ENCODE results near the gene HAL. TPM values are rescaled to one million over a fixed set of nuclear protein-coding genes. Genes with fewer than 3 reads are reported as not detected.

HAL gene, protein sequence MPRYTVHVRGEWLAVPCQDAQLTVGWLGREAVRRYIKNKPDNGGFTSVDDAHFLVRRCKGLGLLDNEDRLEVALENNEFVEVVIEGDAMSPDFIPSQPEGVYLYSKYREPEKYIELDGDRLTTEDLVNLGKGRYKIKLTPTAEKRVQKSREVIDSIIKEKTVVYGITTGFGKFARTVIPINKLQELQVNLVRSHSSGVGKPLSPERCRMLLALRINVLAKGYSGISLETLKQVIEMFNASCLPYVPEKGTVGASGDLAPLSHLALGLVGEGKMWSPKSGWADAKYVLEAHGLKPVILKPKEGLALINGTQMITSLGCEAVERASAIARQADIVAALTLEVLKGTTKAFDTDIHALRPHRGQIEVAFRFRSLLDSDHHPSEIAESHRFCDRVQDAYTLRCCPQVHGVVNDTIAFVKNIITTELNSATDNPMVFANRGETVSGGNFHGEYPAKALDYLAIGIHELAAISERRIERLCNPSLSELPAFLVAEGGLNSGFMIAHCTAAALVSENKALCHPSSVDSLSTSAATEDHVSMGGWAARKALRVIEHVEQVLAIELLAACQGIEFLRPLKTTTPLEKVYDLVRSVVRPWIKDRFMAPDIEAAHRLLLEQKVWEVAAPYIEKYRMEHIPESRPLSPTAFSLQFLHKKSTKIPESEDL
- total RNA-seq, result 1.7 TPM

GRCh38 chr12:95996034-95996658, at the start of gene HAL:
TSS of gene HAL (minus strand) at chr12:95996344. CDS start at chr12:95995910, 434 bp downstream.

GRCh38 chr12:96035283-96036236, 39.4 kb upstream of the HAL start, which contains the start of gene LTA4H:
TSS of gene LTA4H (minus strand) at chr12:96035587. CDS start at chr12:96035519, 68 bp downstream.

DNA sequence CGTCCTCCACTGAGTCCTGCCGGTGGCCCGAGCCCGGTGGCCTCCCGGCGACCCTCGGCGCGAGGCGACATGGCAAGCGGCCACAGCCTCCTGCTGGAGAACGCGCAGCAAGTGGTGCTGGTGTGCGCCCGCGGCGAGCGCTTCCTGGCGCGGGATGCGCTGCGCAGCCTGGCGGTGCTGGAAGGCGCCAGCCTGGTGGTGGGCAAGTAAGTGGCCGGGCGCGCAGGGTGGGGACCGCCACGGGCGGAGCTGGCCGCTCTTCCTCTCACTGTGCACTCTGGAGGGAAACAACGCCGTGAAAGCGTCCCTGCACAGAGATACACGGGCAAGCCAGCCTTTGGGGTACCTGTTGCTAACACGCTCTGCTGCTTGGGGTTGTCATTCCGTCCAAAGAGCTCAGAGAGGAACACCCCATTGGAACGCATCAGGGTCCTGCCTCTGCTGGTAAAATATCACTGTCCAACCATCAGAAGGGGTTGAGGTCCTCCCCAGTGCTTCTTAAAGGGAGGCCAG, 52.8 kb downstream of the HAL start, which contains the start of gene AMDHD1:
Gene AMDHD1 (plus strand): TSS at position 2 of the 513 bp plus-strand sequence. CDS start 68 bp downstream, at position 70.

DNA sequence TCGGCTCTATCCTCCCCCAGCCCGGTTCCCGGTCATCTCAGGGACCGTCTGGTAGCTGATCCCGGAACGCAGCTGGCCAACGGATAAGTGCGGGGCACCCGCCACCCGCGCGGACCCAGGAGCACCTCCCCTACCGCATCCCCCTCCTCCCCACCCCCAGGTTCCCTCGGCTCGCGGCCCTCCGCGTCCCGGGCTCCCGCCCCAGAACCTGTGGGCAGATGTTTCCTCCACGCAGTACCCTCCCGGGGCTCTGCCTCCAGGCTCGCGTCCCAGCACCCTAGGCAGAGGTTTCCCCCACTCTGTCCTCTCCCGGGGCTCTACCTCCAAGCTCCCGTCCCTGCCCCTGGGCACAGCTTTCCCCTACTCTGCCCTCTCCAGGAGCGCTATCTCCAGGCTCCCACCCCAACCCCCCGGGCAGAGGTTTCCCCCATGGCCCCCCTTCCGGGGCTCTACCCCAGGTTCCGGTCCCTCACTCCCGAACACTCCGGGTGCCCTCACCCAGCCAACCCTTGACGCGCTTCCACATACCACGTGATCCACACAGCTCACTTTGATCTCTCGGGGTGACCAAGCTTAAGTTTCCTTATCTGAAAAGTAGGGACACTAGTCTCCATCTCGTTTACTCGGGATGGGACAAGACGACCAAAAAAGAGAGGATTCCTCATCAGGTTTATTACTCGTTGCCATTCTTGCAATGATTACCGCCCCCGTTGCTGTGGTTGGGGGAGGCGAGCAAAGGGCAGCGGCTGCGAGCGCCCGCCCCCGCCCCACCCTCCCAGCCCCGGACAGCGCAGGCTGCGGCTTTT, 53.4 kb downstream of the HAL start, which contains the start of gene CCDC38:
Gene CCDC38 (minus strand): TSS at position 91 of the 806 bp plus-strand sequence. CDS start 6,105 bp downstream, outside the sequence.

Other genes starting within 250 kb of the HAL start
- 79.8 TPM for gene NTN4, start 205.6 kb downstream of the HAL start, total RNA-seq
- gene SNRPF, start 137.4 kb downstream of the HAL start, total RNA-seq, result 17.9 TPM
- gene CCDC38, start 53.7 kb downstream of the HAL start, total RNA-seq, result not detected
- gene AMDHD1, start 53.0 kb downstream of the HAL start, total RNA-seq, result 0.88 TPM
- 98.2 TPM for gene LTA4H, start 39.2 kb upstream of the HAL start, total RNA-seq
- gene ELK3, start 198.0 kb upstream of the HAL start, total RNA-seq, result 27.5 TPM